ENCODE measurements around the gene PALD1.

GRCh38 chr10:70457759-70458305 lies 20.7 kb upstream of the PALD1 start:
- TF ChIP-seq, protein P1, sequence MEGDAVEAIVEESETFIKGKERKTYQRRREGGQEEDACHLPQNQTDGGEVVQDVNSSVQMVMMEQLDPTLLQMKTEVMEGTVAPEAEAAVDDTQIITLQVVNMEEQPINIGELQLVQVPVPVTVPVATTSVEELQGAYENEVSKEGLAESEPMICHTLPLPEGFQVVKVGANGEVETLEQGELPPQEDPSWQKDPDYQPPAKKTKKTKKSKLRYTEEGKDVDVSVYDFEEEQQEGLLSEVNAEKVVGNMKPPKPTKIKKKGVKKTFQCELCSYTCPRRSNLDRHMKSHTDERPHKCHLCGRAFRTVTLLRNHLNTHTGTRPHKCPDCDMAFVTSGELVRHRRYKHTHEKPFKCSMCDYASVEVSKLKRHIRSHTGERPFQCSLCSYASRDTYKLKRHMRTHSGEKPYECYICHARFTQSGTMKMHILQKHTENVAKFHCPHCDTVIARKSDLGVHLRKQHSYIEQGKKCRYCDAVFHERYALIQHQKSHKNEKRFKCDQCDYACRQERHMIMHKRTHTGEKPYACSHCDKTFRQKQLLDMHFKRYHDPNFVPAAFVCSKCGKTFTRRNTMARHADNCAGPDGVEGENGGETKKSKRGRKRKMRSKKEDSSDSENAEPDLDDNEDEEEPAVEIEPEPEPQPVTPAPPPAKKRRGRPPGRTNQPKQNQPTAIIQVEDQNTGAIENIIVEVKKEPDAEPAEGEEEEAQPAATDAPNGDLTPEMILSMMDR (IDR thresholded peaks at IDR 0.05) = no peak
- TF ChIP-seq POLR2A (IDR thresholded peaks at IDR 0.05) = no peak
- TF ChIP-seq POLR2AphosphoS5 (IDR thresholded peaks at IDR 0.05) = no peak

All from sigmoid colon (tissue), 4 donors.